ENCODE results near the gene RBM44. TPM values are rescaled to one million over a fixed set of nuclear protein-coding genes. Genes with fewer than 3 reads are reported as not detected.

RBM44 gene
- total RNA-seq, 1 donor from 2014 or later, result 0.41 TPM

GRCh38 chr2:237824085-237824484 is 25.5 kb downstream of the RBM44 start:
- H3K9me3 Mint-ChIP-seq, result no peaks in the 10 kb centered on the region
- H3K27ac Mint-ChIP-seq, result no peak overlapping the region
- DNase-seq (ENCODE audit: extremely low spot score, unreplicated experiment), result no peak
- no peaks in the 10 kb centered on the region for H3K4me1 Mint-ChIP-seq (ENCODE audit: unreplicated experiment)
- H3K4me3 Mint-ChIP-seq, result no peak overlapping the region
- no peaks in the 10 kb centered on the region for H3K27me3 Mint-ChIP-seq
- TF ChIP-seq CTCF (conservative IDR thresholded peaks at IDR 0.05), result no peak
- no peaks in the 10 kb centered on the region for H3K36me3 Mint-ChIP-seq

GRCh38 chr2:237827421-237827987 is 28.9 kb downstream of the RBM44 start:
- Mint-ChIP-seq H3K4me3 (no peak overlapping the region), H3K9me3 (no peaks in the 10 kb centered on the region), H3K36me3 (no peaks in the 10 kb centered on the region), H3K27me3 (no peaks in the 10 kb centered on the region), H3K4me1 (ENCODE audit: unreplicated experiment) (peaks cover 6% of the 10 kb centered on the region), H3K27ac (no peak overlapping the region)
- DNase-seq (ENCODE audit: extremely low spot score, unreplicated experiment), result no peak
- no peak for TF ChIP-seq CTCF (conservative IDR thresholded peaks at IDR 0.05)

- Mint-ChIP-seq H3K36me3 (no peaks in the 10 kb centered on the region), H3K4me1 (ENCODE audit: unreplicated experiment) (peaks cover 6% of the 10 kb centered on the region), H3K27me3 (no peaks in the 10 kb centered on the region), H3K9me3 (no peaks in the 10 kb centered on the region), H3K4me3 (no peak overlapping the region), H3K27ac (no peak overlapping the region)
- DNase-seq (ENCODE audit: extremely low spot score, unreplicated experiment), result no peak
- no peak for TF ChIP-seq CTCF (conservative IDR thresholded peaks at IDR 0.05)
These were observed 31.9 kb downstream of the RBM44 start for GRCh38 chr2:237830522-237830921.

- Mint-ChIP-seq H3K27ac (no peak overlapping the region), H3K36me3 (no peaks in the 10 kb centered on the region), H3K9me3 (no peaks in the 10 kb centered on the region), H3K4me1 (ENCODE audit: unreplicated experiment) (peaks cover 6% of the 10 kb centered on the region), H3K4me3 (no peak overlapping the region), H3K27me3 (peaks cover under 1% of the 10 kb centered on the region)
- DNase-seq (ENCODE audit: extremely low spot score, unreplicated experiment), result no peak
- TF ChIP-seq CTCF (conservative IDR thresholded peaks at IDR 0.05), result no peak
These were observed 35.0 kb downstream of the RBM44 start for GRCh38 chr2:237833546-237833945.

- no peaks in the 10 kb centered on the region for H3K9me3 Mint-ChIP-seq
These were observed 36.8 kb downstream of the RBM44 start for GRCh38 chr2:237835372-237835771.

More at GRCh38 chr2:237835372-237835771, 36.8 kb downstream of the RBM44 start:
- DNase-seq (ENCODE audit: extremely low spot score, unreplicated experiment), result no peak
- Mint-ChIP-seq H3K36me3 (no peaks in the 10 kb centered on the region), H3K27ac (no peak overlapping the region), H3K4me3 (no peak overlapping the region), H3K4me1 (ENCODE audit: unreplicated experiment) (peaks cover 6% of the 10 kb centered on the region), H3K27me3 (peaks cover 3% of the 10 kb centered on the region)
- no peak for TF ChIP-seq CTCF (conservative IDR thresholded peaks at IDR 0.05)

Measured in type B pancreatic cell (in vitro differentiated cells).